HG02610 (cell line): ENCODE data around the gene IL3.
A peak's percentile ranks its signal among the peaks of the same experiment; 100 is the strongest.

Source experiments
- ATAC-seq: cut with Tn5 transposase; IDR thresholded peaks from one replicate; pipeline ENCODE4 v1.9.1; 2021; ENCODE audit warnings: mild to moderate bottlenecking, moderate library complexity; ENCODE audit not compliant: unreplicated experiment

Gene IL3

GRCh38 chr5:132056610-132057497, 3.6 kb upstream of the IL3 start:
- no peak for ATAC-seq

GRCh38 chr5:132057498-132058255, 2.8 kb upstream of the IL3 start:
- ATAC-seq = no peak

GRCh38 chr5:132058646-132059042, 1.8 kb upstream of the IL3 start:
- ATAC-seq = no peak

GRCh38 chr5:132059043-132059695, 1.3 kb upstream of the IL3 start:
- ATAC-seq = no peak

GRCh38 chr5:132059696-132060500, 557 bp upstream of the IL3 start:
- ATAC-seq = no peak

GRCh38 chr5:132063090-132063911, 2.8 kb downstream of the IL3 start:
- peak; percentile 52 for ATAC-seq

GRCh38 chr5:132064140-132064539, 3.7 kb downstream of the IL3 start:
- no peak for ATAC-seq

- peak; percentile 67 for ATAC-seq
Observed at GRCh38 chr5:132064738-132065331, 4.4 kb downstream of the IL3 start.

GRCh38 chr5:132065351-132065937, 5.0 kb downstream of the IL3 start:
- ATAC-seq = no peak

GRCh38 chr5:132065951-132066701, 5.7 kb downstream of the IL3 start:
- ATAC-seq = no peak

GRCh38 chr5:132066871-132067270, 6.4 kb downstream of the IL3 start:
- ATAC-seq = no peak

- no peak for ATAC-seq
Observed at GRCh38 chr5:132067451-132067850, 7.0 kb downstream of the IL3 start.

- ATAC-seq = no peak
Observed at GRCh38 chr5:132067941-132068808, 7.7 kb downstream of the IL3 start.

- ATAC-seq = no peak
Observed at GRCh38 chr5:132069561-132069960, 9.1 kb downstream of the IL3 start.

- no peak for ATAC-seq
Observed at GRCh38 chr5:132069994-132070393, 9.5 kb downstream of the IL3 start.

GRCh38 chr5:132070460-132071337, 10.2 kb downstream of the IL3 start:
- ATAC-seq = no peak

GRCh38 chr5:132071338-132071707, 10.9 kb downstream of the IL3 start:
- ATAC-seq = no peak
